SK-N-SH treated with all-trans-retinoic acid at 6 μM for 48 hours (cell line): ENCODE measurements around the gene SF3B6.

Source experiments
- ATAC-seq: fragments of 200-7000 bp; cut with Tn5 transposase; 3 replicates; pipeline ENCODE4 v1.9.1; 2020; ENCODE audit warnings: mild to moderate bottlenecking, moderate library complexity
- ARNTL ChIP-seq: fragments of 450-650 bp; formaldehyde crosslinking; IDR thresholded peaks from 2 replicates; pipeline ENCODE4 v1.5.0; 2020; ENCODE audit warnings: low read depth, mild to moderate bottlenecking, moderate library complexity, borderline replicate concordance
- BACH2 ChIP-seq: fragments of 250-450 bp; sonication (Bioruptor Pico); IDR thresholded peaks from 2 replicates; pipeline ENCODE4 v1.9.0; 2021; ENCODE audit warnings: mild to moderate bottlenecking, borderline replicate concordance
- CSDC2 ChIP-seq: fragments of 250-450 bp; sonication (Bioruptor Pico); IDR thresholded peaks from 2 replicates; pipeline ENCODE4 v1.5.0; 2020; ENCODE audit warnings: mild to moderate bottlenecking, moderate library complexity
- ESRRG ChIP-seq: fragments of 250-450 bp; sonication (Bioruptor Pico); IDR thresholded peaks from 2 replicates; pipeline ENCODE4 v1.6.1; 2021; ENCODE audit warnings: mild to moderate bottlenecking
- GLIS3 ChIP-seq: fragments of 250-450 bp; sonication (Bioruptor Pico); IDR thresholded peaks from 2 replicates; pipeline ENCODE4 v1.5.0; 2020; ENCODE audit warnings: mild to moderate bottlenecking, moderate library complexity
- ISL1 ChIP-seq: fragments of 250-450 bp; sonication (Bioruptor Pico); IDR thresholded peaks from 2 replicates; pipeline ENCODE4 v2.1.2; 2022; ENCODE audit warnings: mild to moderate bottlenecking, moderate library complexity
- OSR1 ChIP-seq: fragments of 250-450 bp; sonication (Bioruptor Pico); IDR thresholded peaks from 2 replicates; pipeline ENCODE4 v1.8.0; 2022; ENCODE audit warnings: moderate library complexity, mild to moderate bottlenecking, inconsistent platforms
- PPARA ChIP-seq: fragments of 250-450 bp; sonication (Bioruptor Pico); IDR thresholded peaks from 2 replicates; pipeline ENCODE4 v1.5.0; 2020; ENCODE audit warnings: mild to moderate bottlenecking, borderline replicate concordance
- RARB ChIP-seq: fragments of 250-450 bp; sonication (Bioruptor Pico); IDR thresholded peaks from 2 replicates; pipeline ENCODE4 v1.8.0; 2021; ENCODE audit warnings: mild to moderate bottlenecking, moderate library complexity
- SNAI2 ChIP-seq: fragments of 250-450 bp; sonication (Bioruptor Pico); IDR thresholded peaks from 2 replicates; pipeline ENCODE4 v1.5.0; 2020; ENCODE audit warnings: mild to moderate bottlenecking, moderate library complexity
- TCF4 ChIP-seq: fragments of 250-450 bp; sonication (Bioruptor Pico); IDR thresholded peaks from 2 replicates; pipeline ENCODE4 v1.8.0; 2021; ENCODE audit warnings: mild to moderate bottlenecking, moderate library complexity, borderline replicate concordance
- TOX ChIP-seq: fragments of 250-450 bp; sonication (Bioruptor Pico); IDR thresholded peaks from 2 replicates; pipeline ENCODE4 v1.8.0; 2021; ENCODE audit warnings: mild to moderate bottlenecking, moderate library complexity, borderline replicate concordance
- ZC3H10 ChIP-seq: fragments of 250-450 bp; sonication (Bioruptor Pico); IDR thresholded peaks from 2 replicates; pipeline ENCODE4 v1.5.1; 2021; ENCODE audit warnings: mild to moderate bottlenecking, moderate library complexity
- ZFP3 ChIP-seq: fragments of 250-450 bp; sonication (Bioruptor Pico); IDR thresholded peaks from 2 replicates; pipeline ENCODE4 v1.5.0; 2020; ENCODE audit warnings: mild to moderate bottlenecking, moderate library complexity
- ZFP30 ChIP-seq: fragments of 450-650 bp; formaldehyde crosslinking; IDR thresholded peaks from 2 replicates; pipeline ENCODE4 v1.5.0; 2022; ENCODE audit warnings: mild to moderate bottlenecking, moderate library complexity
- ZNF565 ChIP-seq: fragments of 450-650 bp; formaldehyde crosslinking; conservative IDR thresholded peaks from 2 replicates; pipeline ENCODE4 v1.5.0; 2020; ENCODE audit warnings: low read depth, mild to moderate bottlenecking, moderate library complexity
- ZNF70 ChIP-seq: fragments of 450-650 bp; formaldehyde crosslinking; IDR thresholded peaks from 2 replicates; pipeline ENCODE4 v1.5.0; 2020; ENCODE audit warnings: mild to moderate bottlenecking, moderate library complexity
- ZNF8 ChIP-seq: fragments of 450-650 bp; formaldehyde crosslinking; IDR thresholded peaks from 2 replicates; pipeline ENCODE4 v1.5.0; 2020; ENCODE audit warnings: mild to moderate bottlenecking, moderate library complexity
- TF ChIP-seq, protein P1 (sequence below): fragments of 250-450 bp; sonication (Bioruptor Pico); IDR thresholded peaks from 2 replicates; pipeline ENCODE4 v1.5.0; 2020; ENCODE audit warnings: mild to moderate bottlenecking, moderate library complexity
- TF ChIP-seq, protein P2 (sequence below): fragments of 250-450 bp; sonication (Bioruptor Pico); IDR thresholded peaks from 2 replicates; pipeline ENCODE4 v1.5.1; 2020; ENCODE audit warnings: low read depth, mild to moderate bottlenecking, moderate library complexity
- TF ChIP-seq, protein P3 (sequence below): fragments of 250-450 bp; sonication (Bioruptor Pico); IDR thresholded peaks from 2 replicates; pipeline ENCODE4 v1.8.0; 2020; ENCODE audit warnings: mild to moderate bottlenecking, moderate library complexity, borderline replicate concordance
- TF ChIP-seq, protein P4 (sequence below): fragments of 250-450 bp; sonication (Bioruptor Pico); IDR thresholded peaks from 2 replicates; pipeline ENCODE4 v1.5.1; 2021; ENCODE audit warnings: mild to moderate bottlenecking, moderate library complexity
- TF ChIP-seq, protein P5 (sequence below): fragments of 250-450 bp; sonication (Bioruptor Pico); IDR thresholded peaks from 2 replicates; pipeline ENCODE4 v1.8.0; 2021; ENCODE audit warnings: low read depth, mild to moderate bottlenecking, moderate library complexity, borderline replicate concordance

The SF3B6 gene, protein sequence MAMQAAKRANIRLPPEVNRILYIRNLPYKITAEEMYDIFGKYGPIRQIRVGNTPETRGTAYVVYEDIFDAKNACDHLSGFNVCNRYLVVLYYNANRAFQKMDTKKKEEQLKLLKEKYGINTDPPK

DNA sequence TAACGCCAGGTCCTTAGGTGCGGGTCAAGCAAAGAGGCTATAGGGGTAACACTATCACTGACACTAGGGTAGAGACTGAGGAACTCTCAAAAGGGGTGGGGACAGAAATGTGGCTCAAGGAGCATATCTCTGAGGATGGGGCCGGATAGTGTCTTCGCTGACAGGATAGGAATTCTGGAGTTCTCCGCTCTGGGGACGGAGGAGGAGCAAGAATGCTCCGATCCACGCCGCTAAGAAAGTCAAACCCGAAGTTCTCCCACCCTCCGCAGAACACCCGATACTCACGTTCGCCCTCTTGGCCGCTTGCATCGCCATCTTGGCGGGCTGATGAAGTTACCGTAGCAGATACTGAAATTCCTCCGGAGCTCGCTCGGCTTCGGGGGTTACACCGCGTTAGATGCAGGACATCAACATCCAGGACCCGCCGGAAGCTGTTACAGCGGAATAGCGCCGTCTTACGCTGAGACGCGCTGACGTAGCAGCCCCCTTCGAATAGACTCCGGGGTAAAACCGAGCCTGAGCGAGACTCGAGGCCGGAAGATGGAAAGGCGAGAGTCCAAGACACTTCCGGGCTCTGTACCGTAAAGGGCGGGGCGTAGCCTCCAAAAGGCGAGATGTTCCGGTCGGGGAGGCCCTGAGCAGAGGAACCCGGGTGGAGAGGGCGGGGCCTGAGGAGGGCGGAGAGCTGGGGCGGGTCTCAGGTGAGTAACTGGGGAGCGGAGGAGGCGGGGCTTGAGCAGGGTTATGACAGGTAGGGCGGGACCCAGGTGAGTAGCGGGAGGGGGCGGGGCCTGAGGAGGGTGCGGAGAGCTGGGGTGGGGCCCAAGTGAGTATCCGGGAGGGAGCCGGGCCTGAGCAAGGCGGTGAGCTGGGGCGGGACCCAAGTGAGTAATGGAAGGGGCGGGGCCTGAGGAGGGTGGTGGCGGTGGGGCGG lies at the start of gene SF3B6:
TSS of gene SF3B6 (minus strand) at position 412 of the 934 bp plus-strand sequence. CDS start at position 315, 97 bp downstream.
- peak; percentile 92 for ATAC-seq
- TF ChIP-seq BACH2 (CRISPR knock-in tag) (no peak), ZNF8 (peak; percentile 16; the same call in 1 of the 2 replicates), GLIS3 (CRISPR knock-in tag) (no peak), ZFP30 (0 out of 2 replicates have a peak, but pooled peaks have one; percentile 42), ESRRG (CRISPR knock-in tag) (no peak), ARNTL (CRISPR knock-in tag) (no peak), TCF4 (CRISPR knock-in tag) (no peak), ZFP3 (CRISPR knock-in tag) (no peak), CSDC2 (CRISPR knock-in tag) (no peak; the same call in 1 of the 2 replicates), TOX (CRISPR knock-in tag) (no peak), ZC3H10 (no peak), ZNF70 (peak; percentile 14; the same call in 1 of the 2 replicates), ZNF565 (CRISPR knock-in tag) (peak; percentile 68; the same call in 1 of the 2 replicates), RARB (CRISPR knock-in tag) (no peak), ISL1 (CRISPR knock-in tag) (no peak), SNAI2 (no peak), OSR1 (CRISPR knock-in tag) (no peak), PPARA (CRISPR knock-in tag) (no peak)
- TF ChIP-seq, protein P1, sequence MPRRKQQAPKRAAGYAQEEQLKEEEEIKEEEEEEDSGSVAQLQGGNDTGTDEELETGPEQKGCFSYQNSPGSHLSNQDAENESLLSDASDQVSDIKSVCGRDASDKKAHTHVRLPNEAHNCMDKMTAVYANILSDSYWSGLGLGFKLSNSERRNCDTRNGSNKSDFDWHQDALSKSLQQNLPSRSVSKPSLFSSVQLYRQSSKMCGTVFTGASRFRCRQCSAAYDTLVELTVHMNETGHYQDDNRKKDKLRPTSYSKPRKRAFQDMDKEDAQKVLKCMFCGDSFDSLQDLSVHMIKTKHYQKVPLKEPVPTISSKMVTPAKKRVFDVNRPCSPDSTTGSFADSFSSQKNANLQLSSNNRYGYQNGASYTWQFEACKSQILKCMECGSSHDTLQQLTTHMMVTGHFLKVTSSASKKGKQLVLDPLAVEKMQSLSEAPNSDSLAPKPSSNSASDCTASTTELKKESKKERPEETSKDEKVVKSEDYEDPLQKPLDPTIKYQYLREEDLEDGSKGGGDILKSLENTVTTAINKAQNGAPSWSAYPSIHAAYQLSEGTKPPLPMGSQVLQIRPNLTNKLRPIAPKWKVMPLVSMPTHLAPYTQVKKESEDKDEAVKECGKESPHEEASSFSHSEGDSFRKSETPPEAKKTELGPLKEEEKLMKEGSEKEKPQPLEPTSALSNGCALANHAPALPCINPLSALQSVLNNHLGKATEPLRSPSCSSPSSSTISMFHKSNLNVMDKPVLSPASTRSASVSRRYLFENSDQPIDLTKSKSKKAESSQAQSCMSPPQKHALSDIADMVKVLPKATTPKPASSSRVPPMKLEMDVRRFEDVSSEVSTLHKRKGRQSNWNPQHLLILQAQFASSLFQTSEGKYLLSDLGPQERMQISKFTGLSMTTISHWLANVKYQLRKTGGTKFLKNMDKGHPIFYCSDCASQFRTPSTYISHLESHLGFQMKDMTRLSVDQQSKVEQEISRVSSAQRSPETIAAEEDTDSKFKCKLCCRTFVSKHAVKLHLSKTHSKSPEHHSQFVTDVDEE (CRISPR knock-in tag): no peak
- TF ChIP-seq, protein P2, sequence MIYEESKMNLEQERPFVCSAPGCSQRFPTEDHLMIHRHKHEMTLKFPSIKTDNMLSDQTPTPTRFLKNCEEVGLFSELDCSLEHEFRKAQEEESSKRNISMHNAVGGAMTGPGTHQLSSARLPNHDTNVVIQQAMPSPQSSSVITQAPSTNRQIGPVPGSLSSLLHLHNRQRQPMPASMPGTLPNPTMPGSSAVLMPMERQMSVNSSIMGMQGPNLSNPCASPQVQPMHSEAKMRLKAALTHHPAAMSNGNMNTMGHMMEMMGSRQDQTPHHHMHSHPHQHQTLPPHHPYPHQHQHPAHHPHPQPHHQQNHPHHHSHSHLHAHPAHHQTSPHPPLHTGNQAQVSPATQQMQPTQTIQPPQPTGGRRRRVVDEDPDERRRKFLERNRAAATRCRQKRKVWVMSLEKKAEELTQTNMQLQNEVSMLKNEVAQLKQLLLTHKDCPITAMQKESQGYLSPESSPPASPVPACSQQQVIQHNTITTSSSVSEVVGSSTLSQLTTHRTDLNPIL (CRISPR knock-in tag): 0 out of 2 replicates have a peak, but pooled peaks have one; percentile 26
- TF ChIP-seq, protein P3, sequence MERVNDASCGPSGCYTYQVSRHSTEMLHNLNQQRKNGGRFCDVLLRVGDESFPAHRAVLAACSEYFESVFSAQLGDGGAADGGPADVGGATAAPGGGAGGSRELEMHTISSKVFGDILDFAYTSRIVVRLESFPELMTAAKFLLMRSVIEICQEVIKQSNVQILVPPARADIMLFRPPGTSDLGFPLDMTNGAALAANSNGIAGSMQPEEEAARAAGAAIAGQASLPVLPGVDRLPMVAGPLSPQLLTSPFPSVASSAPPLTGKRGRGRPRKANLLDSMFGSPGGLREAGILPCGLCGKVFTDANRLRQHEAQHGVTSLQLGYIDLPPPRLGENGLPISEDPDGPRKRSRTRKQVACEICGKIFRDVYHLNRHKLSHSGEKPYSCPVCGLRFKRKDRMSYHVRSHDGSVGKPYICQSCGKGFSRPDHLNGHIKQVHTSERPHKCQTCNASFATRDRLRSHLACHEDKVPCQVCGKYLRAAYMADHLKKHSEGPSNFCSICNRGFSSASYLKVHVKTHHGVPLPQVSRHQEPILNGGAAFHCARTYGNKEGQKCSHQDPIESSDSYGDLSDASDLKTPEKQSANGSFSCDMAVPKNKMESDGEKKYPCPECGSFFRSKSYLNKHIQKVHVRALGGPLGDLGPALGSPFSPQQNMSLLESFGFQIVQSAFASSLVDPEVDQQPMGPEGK (CRISPR knock-in tag): no peak
- TF ChIP-seq, protein P4, sequence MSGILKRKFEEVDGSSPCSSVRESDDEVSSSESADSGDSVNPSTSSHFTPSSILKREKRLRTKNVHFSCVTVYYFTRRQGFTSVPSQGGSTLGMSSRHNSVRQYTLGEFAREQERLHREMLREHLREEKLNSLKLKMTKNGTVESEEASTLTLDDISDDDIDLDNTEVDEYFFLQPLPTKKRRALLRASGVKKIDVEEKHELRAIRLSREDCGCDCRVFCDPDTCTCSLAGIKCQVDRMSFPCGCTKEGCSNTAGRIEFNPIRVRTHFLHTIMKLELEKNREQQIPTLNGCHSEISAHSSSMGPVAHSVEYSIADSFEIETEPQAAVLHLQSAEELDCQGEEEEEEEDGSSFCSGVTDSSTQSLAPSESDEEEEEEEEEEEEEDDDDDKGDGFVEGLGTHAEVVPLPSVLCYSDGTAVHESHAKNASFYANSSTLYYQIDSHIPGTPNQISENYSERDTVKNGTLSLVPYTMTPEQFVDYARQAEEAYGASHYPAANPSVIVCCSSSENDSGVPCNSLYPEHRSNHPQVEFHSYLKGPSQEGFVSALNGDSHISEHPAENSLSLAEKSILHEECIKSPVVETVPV (CRISPR knock-in tag): no peak
- TF ChIP-seq, protein P5, sequence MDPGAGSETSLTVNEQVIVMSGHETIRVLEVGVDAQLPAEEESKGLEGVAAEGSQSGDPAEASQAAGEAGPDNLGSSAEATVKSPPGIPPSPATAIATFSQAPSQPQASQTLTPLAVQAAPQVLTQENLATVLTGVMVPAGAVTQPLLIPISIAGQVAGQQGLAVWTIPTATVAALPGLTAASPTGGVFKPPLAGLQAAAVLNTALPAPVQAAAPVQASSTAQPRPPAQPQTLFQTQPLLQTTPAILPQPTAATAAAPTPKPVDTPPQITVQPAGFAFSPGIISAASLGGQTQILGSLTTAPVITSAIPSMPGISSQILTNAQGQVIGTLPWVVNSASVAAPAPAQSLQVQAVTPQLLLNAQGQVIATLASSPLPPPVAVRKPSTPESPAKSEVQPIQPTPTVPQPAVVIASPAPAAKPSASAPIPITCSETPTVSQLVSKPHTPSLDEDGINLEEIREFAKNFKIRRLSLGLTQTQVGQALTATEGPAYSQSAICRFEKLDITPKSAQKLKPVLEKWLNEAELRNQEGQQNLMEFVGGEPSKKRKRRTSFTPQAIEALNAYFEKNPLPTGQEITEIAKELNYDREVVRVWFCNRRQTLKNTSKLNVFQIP (CRISPR knock-in tag): peak; percentile 87; the same call in 1 of the 2 replicates
